A673 (cell line): Measurements from ENCODE around the gene TNFAIP2. TPM values are rescaled to one million over a fixed set of nuclear protein-coding genes. Genes with fewer than 3 reads are reported as not detected.
"Not testable (repeated sequence)": the region's sequence is repeated elsewhere in the genome, so short reads cannot be mapped to it uniquely, and the experiment has no call there.

Experiments used
- BruUV-seq: library from RNA; stranded (reverse); fragments of 400-500 nt; replicated peaks from 2 replicates; lab custom pipeline; 2021; lab: Mats Ljungman, UMichigan
- CTCF ChIA-PET: fragments of 300-600 bp; sonication (Branson Sonifier 250); formaldehyde crosslinking; loops from one replicate; lab custom pipeline; 2022; ENCODE audit warnings: antibody characterized with exemption; lab: Charles Lee
- POLR2A ChIA-PET: fragments of 300-600 bp; sonication (Branson Sonifier 250); formaldehyde crosslinking; loops from one replicate; lab custom pipeline; 2022; ENCODE audit warnings: antibody characterized with exemption; ENCODE audit not compliant: low non-redundant PET; lab: Charles Lee
- DNase-seq: peaks from one replicate; pipeline ENCODE4 v3.0.0-alpha.2; 2015; ENCODE audit warnings: low spot score
- H3K27ac ChIP-seq: fragments of 200-600 bp; sonication (generic); 2 replicates; pipeline ENCODE4 v1.5.1; 2016; ENCODE audit warnings: mixed run types, low read depth, mild to moderate bottlenecking, mixed read lengths, antibody characterized with exemption, low read length; ENCODE audit not compliant: poor library complexity, severe bottlenecking
- H3K27me3 ChIP-seq: fragments of 200-600 bp; sonication (generic); replicated peaks from 2 replicates; pipeline ENCODE4 v1.6.1; 2017; ENCODE audit warnings: mixed run types, low read depth, mild to moderate bottlenecking, mixed read lengths, antibody characterized with exemption, low read length; ENCODE audit not compliant: insufficient read depth, poor library complexity
- H3K36me3 ChIP-seq: fragments of 200-600 bp; sonication (generic); 2 replicates; pipeline ENCODE4 v1.6.1; 2016; ENCODE audit warnings: mixed run types, mild to moderate bottlenecking, mixed read lengths, antibody characterized with exemption, low read length; ENCODE audit not compliant: insufficient read depth, poor library complexity, severe bottlenecking
- H3K4me1 ChIP-seq: fragments of 200-600 bp; sonication (generic); 2 replicates; pipeline ENCODE4 v1.6.1; 2017; ENCODE audit warnings: mixed run types, mild to moderate bottlenecking, mixed read lengths, antibody characterized with exemption, low read length; ENCODE audit not compliant: insufficient read depth, poor library complexity, severe bottlenecking
- H3K4me3 ChIP-seq: fragments of 200-600 bp; sonication (generic); 2 replicates; pipeline ENCODE4 v1.5.1; 2016; ENCODE audit warnings: low read depth, mixed run types, mild to moderate bottlenecking, mixed read lengths, low read length; ENCODE audit not compliant: poor library complexity, severe bottlenecking
- H3K9me3 ChIP-seq: fragments of 200-600 bp; sonication (generic); 2 replicates; pipeline ENCODE4 v1.6.1; 2016; ENCODE audit warnings: mixed run types, low read depth, mild to moderate bottlenecking, mixed read lengths, antibody characterized with exemption, low read length; ENCODE audit not compliant: poor library complexity, severe bottlenecking
- EZH2 ChIP-seq: fragments of 200-600 bp; sonication (generic); IDR thresholded peaks from 2 replicates; pipeline ENCODE4 v1.6.1; 2017; ENCODE audit warnings: borderline replicate concordance, low read depth, mild to moderate bottlenecking, mixed read lengths, antibody characterized with exemption, low read length; ENCODE audit not compliant: poor library complexity, severe bottlenecking
- intact Hi-C: fragments of 100-400 bp; cut with micrococcal nuclease; formaldehyde crosslinking; loops from one replicate; pipeline ENCODE4 v1.10.0; 2022; ENCODE audit not compliant: unreplicated experiment
- total RNA-seq: library from RNA; stranded (reverse); gene quantifications from 2 replicates; pipeline ENCODE4 v1.2.3, GENCODE V29; 2021
- TF ChIP-seq, protein P1 (sequence below): fragments of 300-800, 200-600 bp; sonication (generic); conservative IDR thresholded peaks from 2 replicates; pipeline ENCODE4 v1.5.1; 2017; ENCODE audit warnings: low read depth, mild to moderate bottlenecking, antibody characterized with exemption, low read length, moderate library complexity, mixed read lengths

TNFAIP2 gene
- total RNA-seq, 1 experiment from 2014 or later, result 5.5 TPM

DNA sequence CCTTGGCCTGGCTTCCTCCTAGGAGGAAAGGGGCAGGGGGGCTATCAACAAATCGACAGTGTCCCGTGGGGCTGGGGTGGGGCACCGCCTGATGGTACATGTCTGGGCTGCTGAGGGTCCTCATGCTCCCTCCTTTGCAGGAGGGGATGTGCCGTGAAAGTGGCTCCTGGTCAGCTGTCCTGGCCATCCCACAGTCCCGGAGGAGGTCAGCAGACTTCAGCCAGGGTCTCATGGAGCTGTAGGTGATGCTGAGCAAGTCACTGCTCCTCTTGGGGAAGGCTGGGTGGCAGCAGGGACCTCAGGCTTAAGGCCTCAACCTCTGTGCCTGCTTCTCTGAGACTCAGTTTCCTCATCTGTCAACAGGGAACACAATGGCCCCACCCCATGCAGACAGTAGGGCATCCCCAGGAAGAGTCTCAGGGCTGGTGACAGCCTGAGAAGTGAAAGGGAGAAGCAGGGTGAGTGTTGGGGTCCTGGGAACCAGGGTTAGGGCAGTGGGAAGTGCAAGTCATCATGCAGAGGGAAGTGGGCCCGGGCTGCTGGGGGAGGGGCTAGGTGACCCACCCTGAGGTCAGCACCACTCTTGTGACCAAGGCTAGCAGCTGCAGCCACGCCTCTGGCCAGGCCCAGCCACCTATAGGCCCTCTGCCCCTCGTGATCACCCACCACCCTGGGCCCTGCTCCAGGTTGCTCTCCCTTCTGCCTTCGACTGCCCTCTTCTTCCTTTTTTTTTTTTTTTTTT lies 4.4 kb upstream of the TNFAIP2 start:
- Histone ChIP-seq H3K4me3 (no peak overlapping the region), H3K27ac (no peak overlapping the region), H3K9me3 (no peaks in the 10 kb centered on the region), H3K27me3 (no peaks in the 10 kb centered on the region), H3K36me3 (no peaks in the 10 kb centered on the region), H3K4me1 (peaks cover 24% of the 10 kb centered on the region)
- DNase-seq, result no peak
- TF ChIP-seq, protein P1, sequence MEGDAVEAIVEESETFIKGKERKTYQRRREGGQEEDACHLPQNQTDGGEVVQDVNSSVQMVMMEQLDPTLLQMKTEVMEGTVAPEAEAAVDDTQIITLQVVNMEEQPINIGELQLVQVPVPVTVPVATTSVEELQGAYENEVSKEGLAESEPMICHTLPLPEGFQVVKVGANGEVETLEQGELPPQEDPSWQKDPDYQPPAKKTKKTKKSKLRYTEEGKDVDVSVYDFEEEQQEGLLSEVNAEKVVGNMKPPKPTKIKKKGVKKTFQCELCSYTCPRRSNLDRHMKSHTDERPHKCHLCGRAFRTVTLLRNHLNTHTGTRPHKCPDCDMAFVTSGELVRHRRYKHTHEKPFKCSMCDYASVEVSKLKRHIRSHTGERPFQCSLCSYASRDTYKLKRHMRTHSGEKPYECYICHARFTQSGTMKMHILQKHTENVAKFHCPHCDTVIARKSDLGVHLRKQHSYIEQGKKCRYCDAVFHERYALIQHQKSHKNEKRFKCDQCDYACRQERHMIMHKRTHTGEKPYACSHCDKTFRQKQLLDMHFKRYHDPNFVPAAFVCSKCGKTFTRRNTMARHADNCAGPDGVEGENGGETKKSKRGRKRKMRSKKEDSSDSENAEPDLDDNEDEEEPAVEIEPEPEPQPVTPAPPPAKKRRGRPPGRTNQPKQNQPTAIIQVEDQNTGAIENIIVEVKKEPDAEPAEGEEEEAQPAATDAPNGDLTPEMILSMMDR, result no peak
- no peak for TF ChIP-seq EZH2
- no TSS peak for BruUV-seq
- ChIA-PET POLR2A (no interaction called here), CTCF (interaction anchor here (1.6 kb wide), 1 partner anchor 14 kb away, joined by 5 read pairs; no protein-coding TSS in a partner anchor)
- intact Hi-C loops, result no loop called here

DNA sequence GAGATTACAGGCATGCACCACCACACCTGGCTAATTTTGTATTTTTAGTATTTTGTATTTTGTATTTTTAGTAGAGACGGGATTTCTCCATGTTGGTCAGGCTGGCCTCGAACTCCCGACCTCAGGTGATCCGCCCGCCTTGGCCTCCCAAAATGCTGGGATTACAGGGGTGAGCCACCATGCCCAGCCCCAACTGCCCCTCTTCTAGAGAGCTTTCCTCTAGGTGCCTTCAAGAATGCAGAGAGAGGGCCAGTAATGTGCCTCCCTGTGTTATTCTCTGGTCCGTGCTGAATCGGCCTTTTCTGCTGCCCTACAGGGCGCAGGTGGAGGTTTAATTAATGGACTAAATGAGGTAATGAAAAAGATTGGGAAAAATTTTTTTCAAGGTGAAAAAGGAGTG lies 3.7 kb upstream of the TNFAIP2 start:
- H3K36me3 ChIP-seq, H3K27me3 ChIP-seq, POLR2A ChIA-PET, H3K27ac ChIP-seq, H3K9me3 ChIP-seq, BruUV-seq, H3K4me3 ChIP-seq, DNase-seq, intact Hi-C loops: not testable (repeated sequence)
- CTCF ChIA-PET, result interaction anchor here (1.6 kb wide), 1 partner anchor 14 kb away, joined by 5 read pairs; no protein-coding TSS in a partner anchor
- H3K4me1 ChIP-seq, result peaks cover 24% of the 10 kb centered on the region

DNA sequence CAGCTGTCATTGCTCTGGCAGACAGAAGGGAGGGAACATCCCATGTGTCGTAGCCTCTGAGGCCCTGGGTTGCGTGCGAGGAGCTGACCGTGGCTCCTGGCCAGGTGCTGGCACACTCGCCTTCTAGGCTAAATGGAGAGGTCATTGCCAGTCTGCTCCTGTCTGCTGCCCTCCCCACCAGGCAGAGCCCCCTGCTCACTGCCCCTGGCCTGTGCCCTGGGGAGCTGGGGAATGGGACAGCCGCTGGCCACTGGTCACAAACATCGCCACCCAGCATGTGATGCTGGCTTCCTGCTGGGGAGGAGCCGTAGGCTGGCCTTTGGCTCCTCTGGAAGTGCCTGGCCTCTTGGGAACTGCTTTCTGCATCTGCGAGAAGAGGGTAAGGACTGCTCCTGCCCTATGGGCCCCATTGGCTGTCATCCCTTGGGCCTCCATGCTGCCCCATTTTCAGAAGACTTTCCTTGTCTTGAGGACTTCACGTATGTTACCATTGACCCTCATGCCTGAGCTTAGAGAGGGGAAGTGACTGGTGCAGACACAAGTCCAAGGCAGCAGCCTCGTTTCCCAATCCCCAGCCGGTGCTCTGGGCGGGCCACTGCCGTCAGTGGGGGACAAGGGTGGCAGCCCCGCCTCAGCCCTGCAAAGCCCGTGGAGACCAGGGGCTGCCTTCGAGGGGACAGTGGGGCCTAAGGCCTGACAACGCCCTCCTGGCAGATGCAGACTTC lies 2.0 kb upstream of the TNFAIP2 start:
- no peaks in the 10 kb centered on the region for H3K36me3 ChIP-seq
- peaks cover 24% of the 10 kb centered on the region for H3K4me1 ChIP-seq
- H3K27me3 ChIP-seq, result no peaks in the 10 kb centered on the region
- no TSS peak for BruUV-seq
- H3K4me3 ChIP-seq, result no peak overlapping the region
- TF ChIP-seq, protein P1, result no peak
- no peak for TF ChIP-seq EZH2
- no peaks in the 10 kb centered on the region for H3K9me3 ChIP-seq
- intact Hi-C loops, result no loop called here
- POLR2A ChIA-PET, result no interaction called here
- no peak for DNase-seq
- peak overlapping the region; percentile 20 for H3K27ac ChIP-seq
- CTCF ChIA-PET, result interaction anchor here (1.0 kb wide), 1 partner anchor 16 kb away, joined by 3 read pairs; no protein-coding TSS in a partner anchor
